K562 (cell line): ENCODE measurements around the gene PDZK1IP1. TPM values are rescaled to one million over a fixed set of nuclear protein-coding genes. Genes with fewer than 3 reads are reported as not detected.

Experiments used
- ARNT ChIP-seq, 2 experiments: fragments of 450-650 bp; IDR thresholded peaks; 2 replicates each; pipeline ENCODE4 v1.6.1; 2016; ENCODE audit warnings: mild to moderate bottlenecking in 1 of 2
- ASH1L ChIP-seq: fragments of 450-650 bp; IDR thresholded peaks from 2 replicates; pipeline ENCODE4 v1.6.1; 2018; ENCODE audit warnings: borderline replicate concordance, mild to moderate bottlenecking, low read depth; ENCODE audit not compliant: partially characterized antibody
- BHLHE40 ChIP-seq: IDR thresholded peaks from 2 replicates; pipeline ENCODE4 v1.6.1; 2011; ENCODE audit warnings: low read length, improper control_type of control experiment
- BRD9 ChIP-seq: fragments of 450-650 bp; IDR thresholded peaks from 2 replicates; pipeline ENCODE4 v1.6.1; 2018; ENCODE audit warnings: low read depth; ENCODE audit not compliant: partially characterized antibody
- CEBPB ChIP-seq: fragments of 450-650 bp; IDR thresholded peaks from 2 replicates; pipeline ENCODE4 v1.6.1; 2016; ENCODE audit warnings: missing genetic modification characterization, missing compliant biosample characterization
- CHD4 ChIP-seq: fragments of 200-600 bp; sonication (generic); IDR thresholded peaks from 3 replicates; pipeline ENCODE4 v1.6.1; 2012; ENCODE audit warnings: low read depth, mild to moderate bottlenecking, mixed read lengths, low read length, inconsistent platforms; ENCODE audit not compliant: insufficient read depth, insufficient replicate concordance, poor library complexity, severe bottlenecking
- DACH1 ChIP-seq: fragments of 450-650 bp; IDR thresholded peaks from 2 replicates; pipeline ENCODE4 v1.6.1; 2018; ENCODE audit not compliant: partially characterized antibody
- E2F3 ChIP-seq: fragments of 250-450 bp; sonication (Bioruptor Pico); IDR thresholded peaks from 2 replicates; pipeline ENCODE4 v1.4.0; 2020; ENCODE audit warnings: mild to moderate bottlenecking
- EWSR1 ChIP-seq: fragments of 450-650 bp; IDR thresholded peaks from 2 replicates; pipeline ENCODE4 v1.6.1; 2018; ENCODE audit warnings: borderline replicate concordance, mild to moderate bottlenecking, low read depth, moderate library complexity; ENCODE audit not compliant: partially characterized antibody
- GABPA ChIP-seq: fragments of 200-800 bp; sonication (Bioruptor generic); conservative IDR thresholded peaks from 2 replicates; pipeline ENCODE4 v1.6.1; 2016; ENCODE audit warnings: low read depth, missing genetic modification characterization, missing compliant biosample characterization
- HDAC3 ChIP-seq: fragments of 450-650 bp; IDR thresholded peaks from 2 replicates; pipeline ENCODE4 v1.6.1; 2018; ENCODE audit warnings: borderline replicate concordance, mild to moderate bottlenecking, moderate library complexity; ENCODE audit not compliant: partially characterized antibody
- MAFG ChIP-seq: fragments of 450-650 bp; conservative IDR thresholded peaks from 2 replicates; pipeline ENCODE4 v1.6.1; 2016; ENCODE audit warnings: missing genetic modification characterization, missing compliant biosample characterization
- NELFE ChIP-seq: IDR thresholded peaks from 2 replicates; pipeline ENCODE4 v1.6.1; 2011; ENCODE audit warnings: mild to moderate bottlenecking; ENCODE audit not compliant: insufficient read depth, insufficient read length
- NFYB ChIP-seq: IDR thresholded peaks from 2 replicates; pipeline ENCODE4 v1.6.1; 2011; ENCODE audit warnings: mild to moderate bottlenecking, moderate library complexity; ENCODE audit not compliant: insufficient read length; ENCODE audit errors: extremely low read depth
- PCBP1 ChIP-seq: fragments of 200-400 bp; formaldehyde crosslinking; IDR thresholded peaks from 2 replicates; pipeline ENCODE4 v1.6.1; 2018; ENCODE audit warnings: mild to moderate bottlenecking, low read depth, low read length; ENCODE audit not compliant: poor library complexity, severe bottlenecking
- TGIF2 ChIP-seq: sonication (generic); formaldehyde crosslinking; IDR thresholded peaks from 2 replicates; pipeline ENCODE4 v1.8.1; 2022; ENCODE audit warnings: mild to moderate bottlenecking, missing genetic modification reagents, moderate library complexity
- ZBTB7A ChIP-seq: IDR thresholded peaks from 2 replicates; pipeline ENCODE4 v1.6.1; 2011; ENCODE audit warnings: low read depth, mild to moderate bottlenecking, low read length, moderate library complexity, borderline replicate concordance; ENCODE audit not compliant: control insufficient read depth
- ZC3H4 ChIP-seq: sonication (generic); formaldehyde crosslinking; IDR thresholded peaks from 2 replicates; pipeline ENCODE4 v1.9.0; 2021; ENCODE audit warnings: missing genetic modification reagents, borderline replicate concordance
- ZNF134 ChIP-seq: fragments of 250-450 bp; sonication (Bioruptor Pico); conservative IDR thresholded peaks from 2 replicates; pipeline ENCODE4 v1.4.0; 2020
- ZNF24 ChIP-seq: fragments of 450-650 bp; IDR thresholded peaks from 2 replicates; pipeline ENCODE4 v1.6.1; 2016
- ZNF431 ChIP-seq: sonication (generic); formaldehyde crosslinking; IDR thresholded peaks from 2 replicates; pipeline ENCODE4 v1.8.0; 2022; ENCODE audit warnings: mild to moderate bottlenecking, missing genetic modification reagents
- polyA plus RNA-seq, 8 experiments: library from polyadenylated mRNA; depleted of rRNA in 4 of 8; stranded (reverse) in 5 of 8; unstranded in 3 of 8; fragments of >200 nt; fragmentation: Nextera tagmentation in 2 of 8; fragmentation: Illumina TruSeq in 1 of 8; extraction: Ambion mirVana in 2 of 8; extraction: Trizol in 1 of 8; gene quantifications; 2 replicates each; pipeline versions ENCODE4 v1.2.1 to v1.2.3, GENCODE V29; 2011 to 2014; ENCODE audit warnings: inconsistent platforms in 1 of 8, missing spikeins in 1 of 8
- total RNA-seq, 7 experiments: library from RNA; depleted of rRNA in 6 of 7; stranded (reverse); fragments of >200 nt in 6 of 7; fragmentation: Illumina TruSeq in 2 of 7; extraction: Trizol in 2 of 7; gene quantifications; 2 replicates each; pipeline versions ENCODE4 v1.2.1 to v1.2.3, GENCODE V29; 2011 to 2021; ENCODE audit warnings: low replicate concordance in 1 of 7
- TF ChIP-seq, protein P1 (sequence below): sonication (generic); formaldehyde crosslinking; IDR thresholded peaks from 2 replicates; pipeline ENCODE4 v1.8.1; 2023; ENCODE audit warnings: mild to moderate bottlenecking, missing genetic modification reagents
- TF ChIP-seq, protein P2 (sequence below): sonication (generic); formaldehyde crosslinking; IDR thresholded peaks from 2 replicates; pipeline ENCODE4 v1.8.0; 2022; ENCODE audit warnings: mild to moderate bottlenecking, missing genetic modification reagents

The PDZK1IP1 gene
- total and polyA plus RNA-seq, 9 of the 15 experiments (the other 6 are each of a cell fraction or from before 2014, with no cell fraction given): 0.17 to 0.68 (median 0.53) TPM; not detected in 2

DNA sequence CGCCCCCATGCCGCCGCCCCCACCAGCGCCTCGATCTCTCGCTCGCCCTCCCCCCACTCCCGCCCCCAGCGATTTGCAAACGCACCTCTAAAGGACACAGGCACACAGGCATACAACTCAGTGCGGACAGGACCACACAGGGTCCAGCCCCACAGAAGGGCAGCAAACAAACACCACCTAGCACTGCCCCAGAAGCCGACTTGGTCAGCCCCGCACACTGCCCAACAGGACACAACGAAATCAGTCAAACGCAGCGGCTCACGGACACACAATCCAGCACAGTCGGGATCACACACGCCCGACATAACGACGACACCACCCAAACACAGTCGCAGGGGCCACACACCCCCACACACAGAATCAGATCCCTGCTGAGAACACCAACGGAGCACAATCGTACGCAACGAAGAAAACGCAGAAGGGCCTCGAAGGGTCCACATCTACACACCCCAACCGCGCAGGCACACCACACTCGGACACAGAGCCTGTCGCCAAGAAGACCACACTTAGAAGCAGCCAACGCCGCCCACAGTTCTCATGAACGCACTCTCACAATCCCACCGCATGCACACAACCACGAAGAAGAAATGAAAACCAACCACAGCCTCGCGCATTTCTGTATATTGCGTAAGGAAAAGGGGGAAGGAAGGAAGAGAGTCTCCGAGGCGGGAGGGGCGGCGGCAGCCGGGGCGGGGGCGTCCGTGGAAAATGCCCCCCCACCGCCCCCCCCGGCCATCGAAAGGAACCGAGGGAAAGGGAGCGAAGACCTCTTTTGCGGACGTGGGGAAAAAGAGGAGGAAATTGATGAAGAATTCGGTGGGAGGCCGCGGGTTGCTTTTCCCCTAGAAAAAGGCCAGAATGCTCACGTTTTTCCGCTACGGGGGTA lies 41.7 kb upstream of the PDZK1IP1 start (continued):
- peak; percentile 74 to 86; a peak in 2 of 4 replicates for TF ChIP-seq ARNT (IDR thresholded peaks at IDR 0.05)
- peak; percentile 99 for TF ChIP-seq BRD9
- TF ChIP-seq BHLHE40: peak; percentile 67; the same call in 1 of the 2 replicates
- peak; percentile 76; the same call in 1 of the 2 replicates for TF ChIP-seq ZNF24
- TF ChIP-seq, protein P1, sequence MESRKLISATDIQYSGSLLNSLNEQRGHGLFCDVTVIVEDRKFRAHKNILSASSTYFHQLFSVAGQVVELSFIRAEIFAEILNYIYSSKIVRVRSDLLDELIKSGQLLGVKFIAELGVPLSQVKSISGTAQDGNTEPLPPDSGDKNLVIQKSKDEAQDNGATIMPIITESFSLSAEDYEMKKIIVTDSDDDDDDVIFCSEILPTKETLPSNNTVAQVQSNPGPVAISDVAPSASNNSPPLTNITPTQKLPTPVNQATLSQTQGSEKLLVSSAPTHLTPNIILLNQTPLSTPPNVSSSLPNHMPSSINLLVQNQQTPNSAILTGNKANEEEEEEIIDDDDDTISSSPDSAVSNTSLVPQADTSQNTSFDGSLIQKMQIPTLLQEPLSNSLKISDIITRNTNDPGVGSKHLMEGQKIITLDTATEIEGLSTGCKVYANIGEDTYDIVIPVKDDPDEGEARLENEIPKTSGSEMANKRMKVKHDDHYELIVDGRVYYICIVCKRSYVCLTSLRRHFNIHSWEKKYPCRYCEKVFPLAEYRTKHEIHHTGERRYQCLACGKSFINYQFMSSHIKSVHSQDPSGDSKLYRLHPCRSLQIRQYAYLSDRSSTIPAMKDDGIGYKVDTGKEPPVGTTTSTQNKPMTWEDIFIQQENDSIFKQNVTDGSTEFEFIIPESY (CRISPR knock-in tag): no peak
- TF ChIP-seq GABPA (tag): peak; percentile 52; the same call in 1 of the 2 replicates
- no peak for TF ChIP-seq CHD4
- no peak; the same call in 1 of the 2 replicates for TF ChIP-seq ZNF431 (CRISPR knock-in tag)
- TF ChIP-seq ZC3H4 (CRISPR knock-in tag): peak; percentile 96; the same call in 1 of the 2 replicates
- TF ChIP-seq ZNF134 (CRISPR knock-in tag): 0 out of 2 replicates have a peak, but pooled peaks have one; percentile 7
- TF ChIP-seq NELFE: no peak
- TF ChIP-seq EWSR1: no peak
- peak; percentile 34; the same call in 1 of the 2 replicates for TF ChIP-seq ZBTB7A
- TF ChIP-seq MAFG (tag): no peak
- no peak for TF ChIP-seq ASH1L
- TF ChIP-seq PCBP1: peak; percentile 78
- peak; percentile 5 for TF ChIP-seq DACH1
- TF ChIP-seq E2F3 (CRISPR knock-in tag): no peak
- peak; percentile 97 for TF ChIP-seq CEBPB (tag)
- no peak for TF ChIP-seq TGIF2 (CRISPR knock-in tag)
- TF ChIP-seq, protein P2, sequence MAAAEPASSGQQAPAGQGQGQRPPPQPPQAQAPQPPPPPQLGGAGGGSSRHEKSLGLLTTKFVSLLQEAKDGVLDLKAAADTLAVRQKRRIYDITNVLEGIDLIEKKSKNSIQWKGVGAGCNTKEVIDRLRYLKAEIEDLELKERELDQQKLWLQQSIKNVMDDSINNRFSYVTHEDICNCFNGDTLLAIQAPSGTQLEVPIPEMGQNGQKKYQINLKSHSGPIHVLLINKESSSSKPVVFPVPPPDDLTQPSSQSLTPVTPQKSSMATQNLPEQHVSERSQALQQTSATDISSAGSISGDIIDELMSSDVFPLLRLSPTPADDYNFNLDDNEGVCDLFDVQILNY: 0 out of 2 replicates have a peak, but pooled peaks have one; percentile 15
- TF ChIP-seq HDAC3: peak; percentile 79
- no peak for TF ChIP-seq NFYB
